ENCODE results near the gene SLC12A8. TPM values are rescaled to one million over a fixed set of nuclear protein-coding genes. Genes with fewer than 3 reads are reported as not detected.
A peak's percentile ranks its signal among the peaks of the same experiment; 100 is the strongest.

The SLC12A8 gene, protein sequence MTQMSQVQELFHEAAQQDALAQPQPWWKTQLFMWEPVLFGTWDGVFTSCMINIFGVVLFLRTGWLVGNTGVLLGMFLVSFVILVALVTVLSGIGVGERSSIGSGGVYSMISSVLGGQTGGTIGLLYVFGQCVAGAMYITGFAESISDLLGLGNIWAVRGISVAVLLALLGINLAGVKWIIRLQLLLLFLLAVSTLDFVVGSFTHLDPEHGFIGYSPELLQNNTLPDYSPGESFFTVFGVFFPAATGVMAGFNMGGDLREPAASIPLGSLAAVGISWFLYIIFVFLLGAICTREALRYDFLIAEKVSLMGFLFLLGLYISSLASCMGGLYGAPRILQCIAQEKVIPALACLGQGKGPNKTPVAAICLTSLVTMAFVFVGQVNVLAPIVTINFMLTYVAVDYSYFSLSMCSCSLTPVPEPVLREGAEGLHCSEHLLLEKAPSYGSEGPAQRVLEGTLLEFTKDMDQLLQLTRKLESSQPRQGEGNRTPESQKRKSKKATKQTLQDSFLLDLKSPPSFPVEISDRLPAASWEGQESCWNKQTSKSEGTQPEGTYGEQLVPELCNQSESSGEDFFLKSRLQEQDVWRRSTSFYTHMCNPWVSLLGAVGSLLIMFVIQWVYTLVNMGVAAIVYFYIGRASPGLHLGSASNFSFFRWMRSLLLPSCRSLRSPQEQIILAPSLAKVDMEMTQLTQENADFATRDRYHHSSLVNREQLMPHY
- not detected for total RNA-seq
- not detected for polyA plus RNA-seq

DNA sequence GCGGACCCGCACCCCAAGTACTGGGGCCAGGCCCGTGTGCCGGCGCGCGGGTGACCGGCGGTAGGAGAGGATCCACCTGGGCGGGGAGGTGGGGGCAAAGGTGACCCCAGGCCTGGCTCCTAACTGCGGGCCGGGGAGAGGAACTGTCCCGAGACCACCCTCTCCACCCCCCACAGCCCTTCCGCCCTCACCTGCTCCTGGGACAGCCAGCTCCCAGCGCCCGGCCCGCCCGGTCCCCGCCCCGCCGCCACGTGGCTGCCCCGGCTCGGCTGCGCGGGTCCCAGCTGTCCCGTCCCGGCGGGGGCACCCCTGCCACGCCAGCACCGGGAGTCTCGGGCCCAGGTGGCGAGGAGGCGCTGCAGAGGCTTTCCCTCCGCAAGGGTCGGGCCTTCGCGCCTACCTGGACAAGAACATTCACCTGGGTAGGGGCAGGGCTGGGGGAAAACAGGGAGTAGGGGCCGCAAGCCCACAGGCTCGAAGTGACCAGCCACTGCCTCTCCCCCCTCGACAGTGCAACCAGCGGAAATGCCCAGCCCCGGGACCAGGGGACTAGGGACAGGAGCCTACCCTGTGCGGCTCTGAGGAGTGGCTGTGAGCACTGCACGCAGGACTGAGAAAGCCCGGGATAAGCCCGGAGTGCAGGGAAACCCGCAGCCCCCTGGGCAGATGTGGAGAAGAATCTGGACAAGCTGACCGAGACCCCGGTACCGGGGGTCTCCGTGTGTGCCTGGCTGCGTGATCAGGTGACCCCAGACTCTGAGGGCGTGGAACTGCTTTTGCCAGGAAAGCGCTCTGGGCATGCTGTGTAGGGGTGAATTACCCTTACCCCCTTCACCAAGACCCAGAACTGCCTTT is at the start of gene SLC12A8:
TSS of gene SLC12A8 (minus strand) at position 240 of the 855 bp plus-strand sequence. CDS start 1,399 bp downstream, outside the sequence.
- Histone ChIP-seq H3K9me3 (ENCODE audit: control insufficient read depth in 1 of 2, low read length in 2 of 2) (no peaks in the 10 kb centered on the region), H3K27me3 (ENCODE audit: insufficient read depth, low read length) (peaks cover 19% of the 10 kb centered on the region), H3K4me1 (ENCODE audit: insufficient read depth, low read length) (peaks cover 6% of the 10 kb centered on the region), H3K4me3 (ENCODE audit: low read length in 2 of 2) (no peak within 1 kb of the TSS), H3K36me3 (ENCODE audit: insufficient read depth, low read length) (no peaks in the 10 kb centered on the region), H3K27ac (ENCODE audit: low read depth, low read length) (no peak within 1 kb of the TSS)
- DNase-seq: peak in 1 of 5 donors; percentile 3
- Mint-ChIP-seq H3K9me3 (no peaks in the 10 kb centered on the region), H3K4me3 (peak within 1 kb of the TSS in 6 of 8 donors; percentile 14 to 70 (median 48)), H3K4me1 (peaks cover 5 to 26% (median 9%) of the 10 kb centered on the region in 4 donors), H3K27ac (no peak within 1 kb of the TSS), H3K27me3 (peaks cover 42 to 44% of the 10 kb centered on the region in 2 donors), H3K36me3 (peaks cover 0 to 4% of the 10 kb centered on the region in 2 donors)
- intact Hi-C loops (cut with micrococcal nuclease): no loop called here
- ChIA-PET CTCF (ENCODE audit: partially characterized antibody) (no interaction called here), POLR2A (ENCODE audit: partially characterized antibody) (no interaction called here)

DNA sequence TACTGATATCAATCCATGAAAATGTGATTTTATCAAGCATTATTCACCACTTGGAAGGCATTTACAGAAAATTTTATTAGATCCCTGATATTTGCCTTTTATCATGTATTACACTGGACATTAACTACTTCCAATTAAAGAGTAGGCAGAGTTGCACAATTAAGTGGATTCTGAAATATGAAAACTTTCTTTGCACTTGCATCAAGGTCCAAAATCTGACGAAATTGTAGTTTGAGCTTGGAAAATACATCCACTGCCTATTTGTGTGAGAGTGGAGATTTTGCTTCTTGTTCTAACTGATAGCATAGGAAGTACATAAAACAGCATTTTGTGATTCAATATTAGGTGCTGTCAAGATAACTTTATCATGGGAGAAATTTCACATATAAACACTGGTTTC is 49.6 kb upstream of the SLC12A8 start:
- H3K27ac Mint-ChIP-seq: no peak overlapping the region
- H3K36me3 Mint-ChIP-seq: peaks cover 45% of the 10 kb centered on the region in 2 donors
- H3K9me3 Mint-ChIP-seq: peaks cover 0 to 5% (median under 1%) of the 10 kb centered on the region in 8 donors
- intact Hi-C loops (cut with micrococcal nuclease): no loop called here
- H3K27me3 Mint-ChIP-seq: no peaks in the 10 kb centered on the region
- H3K4me3 ChIP-seq (ENCODE audit: low read length in 2 of 2): no peak overlapping the region
- no peak overlapping the region for H3K27ac ChIP-seq (ENCODE audit: low read depth, low read length)
- H3K4me3 Mint-ChIP-seq: no peak overlapping the region
- ChIA-PET CTCF (ENCODE audit: partially characterized antibody) (no interaction called here), POLR2A (ENCODE audit: partially characterized antibody) (no interaction called here)
- H3K4me1 ChIP-seq (ENCODE audit: insufficient read depth, low read length): no peaks in the 10 kb centered on the region
- DNase-seq: no peak
- H3K27me3 ChIP-seq (ENCODE audit: insufficient read depth, low read length): no peaks in the 10 kb centered on the region
- peaks cover 13 to 14% (median 13%) of the 10 kb centered on the region in 4 donors for H3K4me1 Mint-ChIP-seq
- H3K9me3 ChIP-seq (ENCODE audit: control insufficient read depth in 1 of 2, low read length in 2 of 2): no peaks in the 10 kb centered on the region
- H3K36me3 ChIP-seq (ENCODE audit: insufficient read depth, low read length): no peaks in the 10 kb centered on the region

DNA sequence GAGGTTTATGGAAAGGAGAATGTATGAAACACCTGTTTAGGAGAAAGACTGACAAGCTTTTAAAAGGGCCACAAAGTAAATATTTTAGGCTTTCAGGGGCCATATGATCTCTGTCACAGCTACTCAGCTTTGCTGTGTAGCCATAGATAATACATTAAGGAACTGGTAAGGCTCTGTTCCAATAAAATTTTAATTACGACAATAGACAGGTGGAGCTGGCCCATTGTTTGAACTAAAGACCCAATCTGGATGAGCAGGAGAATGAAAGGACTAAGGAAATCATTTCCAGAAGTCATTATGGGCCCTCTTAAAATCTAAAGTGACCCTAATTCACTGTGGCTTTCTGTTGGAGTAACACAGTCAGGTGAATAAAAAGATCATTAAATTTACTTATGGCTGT is 48.5 kb upstream of the SLC12A8 start:
- no peak for DNase-seq
- intact Hi-C loops (cut with micrococcal nuclease): no loop called here
- Mint-ChIP-seq H3K36me3 (peaks cover 49 to 52% of the 10 kb centered on the region in 2 donors), H3K9me3 (peaks cover 0 to 5% (median 2%) of the 10 kb centered on the region in 8 donors), H3K27ac (no peak overlapping the region), H3K4me3 (no peak overlapping the region), H3K27me3 (no peaks in the 10 kb centered on the region), H3K4me1 (peaks cover 1 to 9% (median 4%) of the 10 kb centered on the region in 4 donors)
- no peaks in the 10 kb centered on the region for H3K4me1 ChIP-seq (ENCODE audit: insufficient read depth, low read length)
- H3K27me3 ChIP-seq (ENCODE audit: insufficient read depth, low read length): no peaks in the 10 kb centered on the region
- H3K27ac ChIP-seq (ENCODE audit: low read depth, low read length): no peak overlapping the region
- ChIA-PET CTCF (ENCODE audit: partially characterized antibody) (no interaction called here), POLR2A (ENCODE audit: partially characterized antibody) (no interaction called here)
- no peaks in the 10 kb centered on the region for H3K9me3 ChIP-seq (ENCODE audit: control insufficient read depth in 1 of 2, low read length in 2 of 2)
- H3K36me3 ChIP-seq (ENCODE audit: insufficient read depth, low read length): no peaks in the 10 kb centered on the region
- no peak overlapping the region for H3K4me3 ChIP-seq (ENCODE audit: low read length in 2 of 2)

DNA sequence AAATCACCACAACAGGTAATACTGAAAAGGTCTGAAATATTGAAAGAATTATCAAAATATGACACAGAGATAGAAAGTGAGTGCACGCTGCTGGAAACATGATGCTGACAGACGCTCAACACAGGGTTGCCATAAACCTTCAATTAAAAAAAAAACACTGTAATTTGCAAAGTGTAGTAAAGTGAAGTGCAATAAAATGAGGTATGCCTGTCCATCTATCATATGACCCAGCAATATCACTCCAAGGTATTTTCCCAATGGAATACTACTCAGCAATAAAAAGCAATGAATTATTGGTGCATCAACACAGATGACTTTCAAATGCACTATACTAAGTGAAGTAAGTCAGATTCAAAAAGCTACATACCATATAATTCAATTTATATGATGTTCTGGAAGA is 47.6 kb upstream of the SLC12A8 start:
- peaks cover 0 to 5% (median 2%) of the 10 kb centered on the region in 8 donors for H3K9me3 Mint-ChIP-seq
- Histone ChIP-seq H3K36me3 (ENCODE audit: insufficient read depth, low read length) (no peaks in the 10 kb centered on the region), H3K4me3 (ENCODE audit: low read length in 2 of 2) (no peak overlapping the region), H3K9me3 (ENCODE audit: control insufficient read depth in 1 of 2, low read length in 2 of 2) (no peaks in the 10 kb centered on the region), H3K4me1 (ENCODE audit: insufficient read depth, low read length) (no peaks in the 10 kb centered on the region), H3K27me3 (ENCODE audit: insufficient read depth, low read length) (no peaks in the 10 kb centered on the region), H3K27ac (ENCODE audit: low read depth, low read length) (no peak overlapping the region)
- peak overlapping the region in 1 of 7 donors; percentile 30 for H3K27ac Mint-ChIP-seq
- no peak for DNase-seq
- H3K4me3 Mint-ChIP-seq: no peak overlapping the region
- peaks cover 42 to 50% of the 10 kb centered on the region in 2 donors for H3K36me3 Mint-ChIP-seq
- ChIA-PET POLR2A (ENCODE audit: partially characterized antibody) (no interaction called here), CTCF (ENCODE audit: partially characterized antibody) (interaction anchor here (1.2 kb wide), 1 partner anchor 14 kb away, joined by 3 read pairs; no protein-coding TSS in a partner anchor)
- intact Hi-C loops (cut with micrococcal nuclease): no loop called here
- H3K4me1 Mint-ChIP-seq: peaks cover 0 to 9% (median 4%) of the 10 kb centered on the region in 4 donors
- H3K27me3 Mint-ChIP-seq: no peaks in the 10 kb centered on the region

DNA sequence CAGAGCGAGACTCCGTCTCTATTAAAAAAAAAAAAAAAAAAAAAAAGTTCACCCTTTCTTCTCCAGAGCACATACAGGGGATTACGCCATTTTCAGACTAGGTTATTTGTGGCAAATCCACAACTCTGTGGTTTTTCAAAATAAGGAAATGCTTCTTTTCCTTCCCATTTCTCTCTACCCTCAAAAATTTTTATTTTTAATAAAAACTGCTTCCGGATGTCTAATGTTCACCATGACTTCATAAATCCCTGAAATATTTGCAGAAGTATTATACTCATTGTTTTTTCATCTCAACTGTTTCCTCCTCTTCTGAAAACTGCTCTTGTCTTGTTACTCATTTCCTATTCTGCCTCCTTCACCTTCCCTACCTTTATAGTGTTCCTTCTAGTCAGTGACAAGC is 45.0 kb upstream of the SLC12A8 start:
- CTCF ChIA-PET (ENCODE audit: partially characterized antibody): no interaction called here
- Histone ChIP-seq H3K36me3 (ENCODE audit: insufficient read depth, low read length) (no peaks in the 10 kb centered on the region), H3K27me3 (ENCODE audit: insufficient read depth, low read length) (no peaks in the 10 kb centered on the region), H3K4me1 (ENCODE audit: insufficient read depth, low read length) (no peaks in the 10 kb centered on the region), H3K9me3 (ENCODE audit: control insufficient read depth in 1 of 2, low read length in 2 of 2) (no peaks in the 10 kb centered on the region), H3K4me3 (ENCODE audit: low read length in 2 of 2) (no peak overlapping the region), H3K27ac (ENCODE audit: low read depth, low read length) (no peak overlapping the region)
- peaks cover 0 to 5% (median 2%) of the 10 kb centered on the region in 8 donors for H3K9me3 Mint-ChIP-seq
- peak overlapping the region in 1 of 7 donors; percentile 26 for H3K27ac Mint-ChIP-seq
- intact Hi-C loops (cut with micrococcal nuclease): no loop called here
- peak overlapping the region in 1 of 8 donors; percentile 28 for H3K4me3 Mint-ChIP-seq
- H3K4me1 Mint-ChIP-seq: peaks cover 0 to 9% (median 3%) of the 10 kb centered on the region in 4 donors
- no peaks in the 10 kb centered on the region for H3K27me3 Mint-ChIP-seq
- DNase-seq: no peak
- POLR2A ChIA-PET (ENCODE audit: partially characterized antibody): no interaction called here
- peaks cover 27 to 45% of the 10 kb centered on the region in 2 donors for H3K36me3 Mint-ChIP-seq

DNA sequence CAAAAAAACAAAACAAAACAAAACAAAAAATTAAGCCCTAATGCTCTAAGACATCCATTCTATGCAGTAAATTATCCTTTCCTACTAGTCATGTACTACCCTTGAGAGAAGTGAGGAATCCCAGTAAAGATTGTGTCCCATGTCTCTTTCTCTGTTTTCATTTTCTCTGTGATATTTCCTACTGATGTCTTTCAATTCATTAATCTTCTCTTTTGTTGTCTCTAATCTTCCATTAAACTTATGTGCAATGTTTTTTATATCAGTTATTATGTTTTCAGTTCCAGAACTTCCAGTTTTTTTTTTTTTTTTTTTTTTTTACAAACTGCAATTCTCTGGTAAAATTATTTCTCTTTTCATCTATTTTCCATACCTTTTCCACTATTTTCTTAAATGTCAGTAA is 44.1 kb upstream of the SLC12A8 start:
- ChIA-PET POLR2A (ENCODE audit: partially characterized antibody) (no interaction called here), CTCF (ENCODE audit: partially characterized antibody) (no interaction called here)
- no peak overlapping the region for H3K4me3 Mint-ChIP-seq
- Histone ChIP-seq H3K27me3 (ENCODE audit: insufficient read depth, low read length) (no peaks in the 10 kb centered on the region), H3K4me3 (ENCODE audit: low read length in 2 of 2) (no peak overlapping the region), H3K27ac (ENCODE audit: low read depth, low read length) (no peak overlapping the region), H3K36me3 (ENCODE audit: insufficient read depth, low read length) (no peaks in the 10 kb centered on the region), H3K9me3 (ENCODE audit: control insufficient read depth in 1 of 2, low read length in 2 of 2) (no peaks in the 10 kb centered on the region), H3K4me1 (ENCODE audit: insufficient read depth, low read length) (no peaks in the 10 kb centered on the region)
- H3K4me1 Mint-ChIP-seq: peaks cover 0 to 9% (median 3%) of the 10 kb centered on the region in 4 donors
- no peak overlapping the region for H3K27ac Mint-ChIP-seq
- H3K9me3 Mint-ChIP-seq: peaks cover 0 to 5% (median 2%) of the 10 kb centered on the region in 8 donors
- no peaks in the 10 kb centered on the region for H3K27me3 Mint-ChIP-seq
- no peak for DNase-seq
- intact Hi-C loops (cut with micrococcal nuclease): no loop called here
- peaks cover 25 to 48% of the 10 kb centered on the region in 2 donors for H3K36me3 Mint-ChIP-seq

DNA sequence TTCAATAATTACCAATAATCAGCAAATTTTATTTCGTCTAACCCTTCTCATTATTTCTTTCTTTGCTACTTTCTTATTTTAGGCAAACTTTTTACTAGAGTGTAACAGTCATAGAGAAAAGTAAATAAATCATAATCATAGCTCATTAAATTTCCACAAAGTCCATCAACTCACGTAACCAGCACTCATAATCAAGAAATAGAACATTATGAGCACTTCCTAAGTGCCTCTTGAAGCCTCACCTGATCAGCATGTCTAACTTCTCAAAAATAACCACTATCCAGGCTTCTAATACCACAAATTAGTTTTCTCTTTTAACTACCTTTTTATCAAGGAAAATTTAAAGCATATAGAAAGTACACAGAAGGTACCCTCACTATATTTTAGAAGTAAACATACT is 38.4 kb upstream of the SLC12A8 start:
- H3K9me3 Mint-ChIP-seq: no peaks in the 10 kb centered on the region
- intact Hi-C loops (cut with micrococcal nuclease): no loop called here
- Histone ChIP-seq H3K36me3 (ENCODE audit: insufficient read depth, low read length) (no peaks in the 10 kb centered on the region), H3K4me3 (ENCODE audit: low read length in 2 of 2) (no peak overlapping the region), H3K9me3 (ENCODE audit: control insufficient read depth in 1 of 2, low read length in 2 of 2) (no peaks in the 10 kb centered on the region), H3K27ac (ENCODE audit: low read depth, low read length) (no peak overlapping the region), H3K27me3 (ENCODE audit: insufficient read depth, low read length) (no peaks in the 10 kb centered on the region), H3K4me1 (ENCODE audit: insufficient read depth, low read length) (no peaks in the 10 kb centered on the region)
- H3K27ac Mint-ChIP-seq: peak overlapping the region in 1 of 7 donors; percentile 2
- H3K36me3 Mint-ChIP-seq: peaks cover 5 to 23% of the 10 kb centered on the region in 2 donors
- DNase-seq: no peak
- H3K4me3 Mint-ChIP-seq: no peak overlapping the region
- H3K27me3 Mint-ChIP-seq: no peaks in the 10 kb centered on the region
- ChIA-PET CTCF (ENCODE audit: partially characterized antibody) (no interaction called here), POLR2A (ENCODE audit: partially characterized antibody) (no interaction called here)
- peaks cover 0 to 8% (median 3%) of the 10 kb centered on the region in 4 donors for H3K4me1 Mint-ChIP-seq
